NT2/D1 (cell line): ENCODE measurements around the gene PKHD1.

Source experiments
- YY1 ChIP-seq: IDR thresholded peaks from 2 replicates; pipeline ENCODE4 v1.6.1; 2011; ENCODE audit not compliant: insufficient read length, insufficient read depth
- ZNF274 ChIP-seq: IDR thresholded peaks from 2 replicates; pipeline ENCODE4 v1.6.1; 2011; ENCODE audit warnings: mild to moderate bottlenecking, low read depth, low read length

DNA sequence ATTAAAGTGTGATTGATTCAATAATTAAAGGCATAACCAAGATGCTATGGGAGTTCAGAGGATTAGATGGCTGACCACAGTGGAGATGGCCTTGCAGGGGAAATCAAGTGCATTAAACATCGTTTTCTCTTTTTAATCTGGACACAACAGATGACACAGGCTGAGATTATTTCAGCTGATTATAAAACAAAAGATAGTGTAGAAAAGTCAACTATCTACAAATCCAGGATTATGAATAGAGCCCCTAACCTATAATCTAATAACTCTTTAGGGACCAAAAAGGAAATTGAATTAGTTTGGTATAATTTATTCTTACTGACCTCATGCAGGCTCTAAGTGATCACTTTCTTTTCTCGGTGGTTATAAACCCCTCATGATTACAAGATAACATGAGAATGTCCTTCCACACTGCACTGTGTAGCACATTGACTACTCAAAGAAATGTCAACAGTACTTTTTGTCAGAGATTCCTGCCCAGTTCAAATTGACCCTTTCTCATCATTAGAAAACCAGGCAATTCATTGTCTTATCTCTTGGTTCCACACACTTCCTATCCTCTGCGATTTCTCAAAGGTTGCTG lies 122.1 kb downstream of the PKHD1 start:
- TF ChIP-seq YY1 (no peak), ZNF274 (no peak)
